NOMO-1 treated with dmso at 0.1 percent for 144 hours (cell line): ENCODE results near the gene HLA-E.
A peak's percentile ranks its signal among the peaks of the same experiment; 100 is the strongest.
"Not testable (repeated sequence)": the region's sequence is repeated elsewhere in the genome, so short reads cannot be mapped to it uniquely, and the experiment has no call there.

ENCODE experiments used
- DNase-seq: peaks from one replicate; lab custom pipeline; 2025; ENCODE audit not compliant: unreplicated experiment; lab: John Stamatoyannopoulos, UW

Gene HLA-E

DNA sequence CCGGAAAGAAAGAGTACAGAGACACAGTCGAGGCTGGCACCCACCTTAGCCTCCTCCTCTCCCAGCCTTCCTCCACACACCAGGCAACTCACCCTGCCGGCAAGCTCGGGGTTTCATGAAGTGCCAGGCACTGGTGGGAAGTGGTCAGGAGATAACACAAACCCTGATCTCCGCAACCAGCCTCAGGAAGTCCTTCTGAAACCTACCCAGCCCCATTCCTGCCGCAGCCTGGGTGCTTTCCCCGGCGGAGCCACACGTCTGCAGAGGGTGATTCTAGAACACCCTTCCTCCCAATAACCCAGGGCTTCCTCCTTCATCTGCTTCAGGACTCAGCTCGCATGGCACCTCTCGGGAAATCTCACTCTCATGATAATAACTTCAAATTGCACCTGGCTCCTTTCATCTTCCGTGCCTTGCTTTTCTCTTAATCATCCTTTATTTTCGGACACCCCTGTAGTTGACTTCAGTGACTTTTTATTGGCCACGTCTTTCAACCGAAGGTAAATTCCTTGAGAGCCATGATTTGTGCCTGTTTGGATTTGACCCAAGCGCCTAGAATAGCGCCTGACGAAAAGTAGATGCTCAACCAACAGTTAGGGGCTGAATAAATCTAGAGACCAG is 8.7 kb upstream of the HLA-E start:
- DNase-seq, result no peak

DNA sequence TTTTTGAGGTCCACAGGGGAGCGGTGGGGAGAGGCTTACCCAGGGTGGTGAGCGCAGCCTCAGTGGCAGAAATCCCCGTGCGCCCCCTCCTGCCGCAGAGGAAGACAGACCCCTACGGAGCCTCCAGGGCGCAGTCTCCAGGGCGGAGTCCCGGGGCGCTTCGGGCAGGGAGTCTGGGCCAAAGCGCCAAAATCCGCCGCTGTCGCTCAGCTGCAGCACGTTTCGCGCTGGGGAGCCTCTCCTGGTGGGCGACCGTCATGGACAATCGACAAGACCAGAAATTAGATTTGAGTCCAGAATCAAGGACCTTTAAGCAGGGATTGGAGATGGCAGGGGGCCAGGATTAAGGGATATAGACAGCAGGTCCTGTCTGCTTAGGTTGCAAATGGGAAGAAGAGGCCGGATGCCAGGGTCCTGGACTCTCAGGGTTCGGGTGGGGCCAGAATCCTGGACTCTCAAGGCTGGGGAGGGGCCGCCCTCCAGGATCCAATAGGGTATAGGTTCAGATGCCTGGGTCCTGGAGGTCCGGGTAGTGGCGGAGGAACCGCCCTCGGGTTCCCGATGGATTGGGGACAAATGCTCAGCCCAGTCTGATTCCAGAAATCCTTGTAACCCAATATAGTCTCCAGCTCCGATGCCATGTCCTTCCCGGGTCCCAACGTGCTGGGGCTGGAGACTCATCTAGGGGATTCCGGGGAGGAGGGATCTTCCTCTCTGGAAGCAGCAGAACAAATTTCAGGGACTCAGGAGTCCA is 7.9 kb upstream of the HLA-E start:
- no peak for DNase-seq

DNA sequence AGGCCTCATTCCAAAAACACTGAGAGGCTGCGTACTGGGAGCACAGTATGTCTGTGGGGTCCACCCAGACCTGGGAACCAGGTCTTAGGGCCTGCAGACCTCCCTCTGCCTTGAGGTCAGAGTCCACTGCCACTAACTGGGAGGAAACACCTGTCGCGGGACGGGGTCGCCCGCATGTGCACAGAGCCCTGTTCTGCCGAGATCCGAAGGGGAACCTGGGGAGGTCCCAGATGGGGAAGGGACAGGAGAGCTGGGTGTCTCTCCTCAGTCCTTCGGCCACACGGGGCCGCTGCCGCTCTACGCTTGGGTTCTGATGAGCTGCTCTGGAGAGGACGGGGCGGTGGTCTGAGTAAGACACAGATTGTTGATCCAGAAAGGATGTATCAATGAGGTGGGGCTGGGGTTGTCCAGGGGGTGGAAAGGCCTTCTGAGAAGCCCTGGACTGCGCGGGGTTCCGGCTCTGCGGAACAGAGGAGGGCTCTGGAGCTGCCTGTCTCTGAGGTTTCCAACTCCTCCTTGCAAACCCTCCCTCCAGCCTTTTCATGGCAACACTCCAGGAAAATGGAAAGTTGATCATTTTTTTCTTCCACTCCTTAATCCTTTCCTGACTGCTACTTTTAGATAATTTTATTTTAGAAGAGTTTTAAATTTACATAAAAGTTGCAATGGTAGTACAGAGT is 7.2 kb upstream of the HLA-E start:
- DNase-seq, result peak; percentile 60

DNA sequence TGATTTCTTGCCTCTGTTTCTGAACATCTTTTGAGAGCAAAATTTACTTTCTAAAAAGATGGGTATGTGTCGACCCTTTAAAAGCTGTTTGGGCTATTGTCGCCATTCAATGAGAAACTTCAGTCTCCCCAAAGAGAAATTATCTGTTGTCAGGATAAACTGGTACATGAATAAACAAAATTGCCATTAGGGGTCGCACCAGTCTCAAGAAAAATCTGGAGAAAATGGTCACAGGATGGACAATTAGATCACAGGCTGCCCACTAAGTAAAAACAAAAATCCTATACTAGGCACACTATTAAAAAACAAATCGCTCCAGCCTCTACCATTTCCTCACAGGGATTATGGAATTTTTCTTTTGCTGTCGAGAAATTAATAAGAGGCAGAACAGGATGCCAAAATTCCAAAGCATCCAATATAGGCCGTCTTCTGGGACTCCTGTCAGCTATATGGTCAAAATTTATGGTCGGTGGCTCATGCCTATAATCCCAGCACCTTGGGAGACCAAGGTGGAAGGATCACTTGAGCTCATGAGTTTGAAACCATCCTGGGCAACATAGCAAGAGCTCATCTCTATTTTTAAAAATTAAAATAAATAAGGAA is 5.5 kb upstream of the HLA-E start:
- peak; percentile 49 for DNase-seq

DNA sequence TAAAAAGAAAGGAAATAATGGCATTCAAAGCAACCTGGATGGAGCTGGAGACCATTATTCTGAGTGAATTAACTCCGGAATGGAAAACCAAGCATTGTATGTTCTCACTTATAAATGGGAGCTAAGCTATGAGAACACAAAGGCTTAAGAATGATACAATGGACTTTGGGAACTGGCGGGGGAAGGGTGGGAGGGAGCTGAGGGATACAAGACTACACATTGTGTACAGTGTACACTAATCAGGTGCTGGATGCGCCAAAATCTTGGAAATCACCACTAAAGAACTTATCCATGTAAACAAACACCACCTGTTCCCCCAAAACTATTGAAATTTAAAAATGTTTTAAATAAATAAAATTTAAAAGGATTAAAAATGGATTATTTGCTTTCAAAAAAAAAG is 4.1 kb upstream of the HLA-E start:
- DNase-seq, result no peak

DNA sequence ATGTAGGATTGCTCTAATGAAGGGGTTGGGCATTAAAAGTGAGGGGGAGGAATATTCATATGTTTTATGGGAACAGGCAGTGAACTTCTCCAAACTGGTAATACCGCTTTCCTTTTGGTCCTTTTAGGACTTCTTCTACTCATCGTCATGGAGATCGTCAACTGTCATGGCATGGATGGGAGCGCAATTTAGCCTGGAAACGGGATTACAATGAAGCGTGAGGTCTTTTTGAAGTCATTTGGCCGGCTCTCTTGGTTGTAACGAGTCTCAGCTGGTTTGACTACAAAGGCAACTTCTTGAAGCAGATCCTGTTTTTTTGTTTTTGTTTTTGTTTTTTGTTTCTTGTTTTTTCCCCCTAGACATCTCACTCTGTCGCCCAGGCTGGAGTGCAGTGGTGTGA is 1.4 kb upstream of the HLA-E start:
- DNase-seq, result no peak

DNA sequence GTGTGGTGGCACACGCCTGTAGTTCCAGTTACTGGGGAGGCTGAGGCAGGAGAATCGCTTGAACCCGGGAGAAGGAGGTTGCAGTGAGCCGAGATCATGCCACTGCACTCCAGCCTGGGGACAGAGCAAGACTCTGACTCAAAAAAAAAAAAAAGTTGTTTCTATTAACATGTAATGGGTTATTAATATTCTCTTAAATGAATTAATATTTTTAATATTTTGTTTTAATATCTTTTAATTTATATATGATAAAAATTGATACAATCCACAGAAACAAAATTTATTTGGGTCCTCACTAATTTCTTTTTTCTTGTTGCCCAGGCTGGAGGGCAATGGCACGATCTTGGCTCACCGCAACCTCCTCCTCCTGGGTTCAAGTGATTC is 620 bp upstream of the HLA-E start:
- not testable (repeated sequence) for DNase-seq

DNA sequence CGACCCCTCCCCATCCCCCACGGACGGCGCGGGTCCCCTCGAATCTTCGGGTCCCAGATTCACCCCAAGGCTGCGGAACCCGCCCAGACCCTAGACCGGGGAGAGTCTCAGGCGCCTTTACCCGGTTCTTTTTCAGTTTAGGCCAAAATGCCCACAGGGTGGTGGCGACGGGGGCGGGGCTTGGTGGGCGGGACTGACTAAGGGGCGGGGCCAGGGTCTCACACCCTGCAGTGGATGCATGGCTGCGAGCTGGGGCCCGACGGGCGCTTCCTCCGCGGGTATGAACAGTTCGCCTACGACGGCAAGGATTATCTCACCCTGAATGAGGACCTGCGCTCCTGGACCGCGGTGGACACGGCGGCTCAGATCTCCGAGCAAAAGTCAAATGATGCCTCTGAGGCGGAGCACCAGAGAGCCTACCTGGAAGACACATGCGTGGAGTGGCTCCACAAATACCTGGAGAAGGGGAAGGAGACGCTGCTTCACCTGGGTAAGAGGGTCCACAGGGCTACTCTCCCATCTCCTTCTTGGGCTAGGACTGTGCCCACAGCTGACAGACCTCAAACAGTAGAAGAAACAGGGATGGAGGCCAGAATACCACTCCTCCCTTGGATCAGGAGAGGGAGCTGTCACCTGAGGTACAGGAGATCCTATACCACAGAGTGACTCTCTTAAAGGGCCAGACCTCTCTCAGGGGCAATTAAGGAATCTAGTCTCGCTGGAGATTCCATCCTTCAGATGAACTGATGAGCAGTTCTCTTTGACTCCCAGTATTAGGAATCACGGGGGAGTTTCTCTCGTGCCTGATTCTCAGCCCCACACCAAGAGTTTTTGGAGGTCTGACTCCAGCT is 942 bp downstream of the HLA-E start:
- peak; percentile 18 for DNase-seq

DNA sequence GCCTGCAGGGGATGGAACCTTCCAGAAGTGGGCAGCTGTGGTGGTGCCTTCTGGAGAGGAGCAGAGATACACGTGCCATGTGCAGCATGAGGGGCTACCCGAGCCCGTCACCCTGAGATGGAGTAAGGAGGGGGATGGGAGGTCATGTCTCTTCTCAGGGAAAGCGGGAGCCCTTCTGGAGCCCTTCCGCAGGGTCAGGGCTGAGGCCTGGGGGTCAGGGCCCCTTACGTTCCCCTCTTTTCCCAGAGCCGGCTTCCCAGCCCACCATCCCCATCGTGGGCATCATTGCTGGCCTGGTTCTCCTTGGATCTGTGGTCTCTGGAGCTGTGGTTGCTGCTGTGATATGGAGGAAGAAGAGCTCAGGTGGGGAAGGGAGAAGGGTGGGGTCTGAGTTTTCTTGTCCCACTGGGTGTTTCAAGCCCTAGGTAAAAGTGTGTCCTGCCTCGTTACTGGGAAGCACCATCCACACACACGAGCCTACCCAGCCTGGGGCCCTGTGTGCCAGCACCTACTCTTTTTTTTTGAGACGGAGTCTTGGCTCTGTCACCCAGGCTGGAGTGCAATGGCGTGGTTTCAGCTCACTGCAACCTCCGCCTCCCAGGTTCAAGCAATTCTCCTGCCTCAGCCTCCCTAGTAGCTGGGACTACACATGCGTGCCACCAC is 2.1 kb downstream of the HLA-E start:
- not testable (repeated sequence) for DNase-seq

DNA sequence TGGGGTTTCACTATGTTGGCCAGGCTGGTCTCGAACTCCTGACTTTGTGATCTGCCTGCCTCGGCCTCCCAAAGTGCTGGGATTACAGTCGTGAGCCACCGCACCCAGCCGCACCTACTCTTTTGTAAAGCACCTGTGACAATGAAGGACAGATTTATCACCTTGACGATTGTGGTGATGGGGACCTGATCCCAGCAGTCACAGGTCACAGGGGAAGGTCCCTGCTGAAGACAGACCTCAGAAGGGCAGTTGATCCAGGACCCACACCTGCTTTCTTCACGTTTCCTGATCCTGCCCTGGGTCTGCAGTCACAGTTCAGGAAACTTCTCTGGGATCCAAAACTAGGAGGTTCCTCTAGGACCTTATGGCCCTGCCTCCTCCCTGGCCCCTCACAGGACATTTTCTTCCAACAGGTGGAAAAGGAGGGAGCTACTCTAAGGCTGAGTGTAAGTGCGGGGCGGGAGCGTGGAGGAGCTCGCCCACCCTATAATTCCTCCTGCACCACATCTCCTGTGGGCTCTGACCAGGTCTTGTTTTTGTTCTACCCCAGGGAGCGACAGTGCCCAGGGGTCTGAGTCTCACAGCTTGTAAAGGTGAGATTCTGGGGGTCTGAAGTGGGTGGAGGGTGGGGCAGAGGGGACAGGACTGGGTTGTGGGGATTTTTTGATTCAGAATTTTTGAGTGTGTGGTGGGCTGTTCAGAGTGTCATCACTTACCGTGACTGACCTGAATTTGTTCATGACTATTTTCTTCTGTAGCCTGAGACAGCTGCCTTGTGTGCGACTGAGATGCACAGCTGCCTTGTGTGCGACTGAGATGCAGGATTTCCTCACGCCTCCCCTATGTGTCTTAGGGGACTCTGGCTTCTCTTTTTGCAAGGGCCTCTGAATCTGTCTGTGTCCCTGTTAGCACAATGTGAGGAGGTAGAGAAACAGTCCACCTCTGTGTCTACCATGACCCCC is 3.0 kb downstream of the HLA-E start:
- DNase-seq, result no peak

DNA sequence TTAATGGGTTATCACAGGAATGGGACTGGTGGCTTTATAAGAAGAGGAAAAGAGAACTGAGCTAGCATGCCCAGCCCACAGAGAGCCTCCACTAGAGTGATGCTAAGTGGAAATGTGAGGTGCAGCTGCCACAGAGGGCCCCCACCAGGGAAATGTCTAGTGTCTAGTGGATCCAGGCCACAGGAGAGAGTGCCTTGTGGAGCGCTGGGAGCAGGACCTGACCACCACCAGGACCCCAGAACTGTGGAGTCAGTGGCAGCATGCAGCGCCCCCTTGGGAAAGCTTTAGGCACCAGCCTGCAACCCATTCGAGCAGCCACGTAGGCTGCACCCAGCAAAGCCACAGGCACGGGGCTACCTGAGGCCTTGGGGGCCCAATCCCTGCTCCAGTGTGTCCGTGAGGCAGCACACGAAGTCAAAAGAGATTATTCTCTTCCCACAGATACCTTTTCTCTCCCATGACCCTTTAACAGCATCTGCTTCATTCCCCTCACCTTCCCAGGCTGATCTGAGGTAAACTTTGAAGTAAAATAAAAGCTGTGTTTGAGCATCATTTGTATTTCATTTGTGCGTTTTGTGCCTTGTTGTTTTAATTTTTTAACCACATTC is 4.4 kb downstream of the HLA-E start:
- DNase-seq, result no peak

DNA sequence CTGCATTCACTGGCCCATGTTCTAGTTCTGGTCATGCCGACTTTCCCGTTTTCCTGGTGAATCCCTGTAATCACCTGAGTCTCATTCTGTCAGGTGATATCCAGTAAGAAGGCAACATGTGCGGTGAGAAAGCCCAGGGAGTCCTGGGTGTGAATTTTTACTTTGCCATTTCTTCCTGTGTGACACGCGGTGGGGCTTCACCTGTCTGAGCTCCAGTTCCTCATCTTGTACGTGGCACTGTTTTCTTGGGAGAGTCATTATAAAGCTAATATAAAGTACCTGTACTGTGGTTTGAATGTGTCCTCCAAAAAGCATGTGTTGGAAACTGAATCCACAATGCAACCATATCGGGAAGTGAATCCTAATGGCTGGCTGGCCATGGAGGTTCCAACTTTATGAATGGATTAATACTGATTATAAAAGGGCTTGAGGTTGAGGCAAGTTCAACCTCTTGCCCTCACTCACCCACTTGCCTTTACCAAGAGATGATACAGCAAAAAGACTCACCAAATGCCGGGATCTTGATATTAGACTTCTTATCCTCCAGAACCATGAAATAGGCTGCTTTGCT is 5.1 kb downstream of the HLA-E start:
- no peak for DNase-seq

DNA sequence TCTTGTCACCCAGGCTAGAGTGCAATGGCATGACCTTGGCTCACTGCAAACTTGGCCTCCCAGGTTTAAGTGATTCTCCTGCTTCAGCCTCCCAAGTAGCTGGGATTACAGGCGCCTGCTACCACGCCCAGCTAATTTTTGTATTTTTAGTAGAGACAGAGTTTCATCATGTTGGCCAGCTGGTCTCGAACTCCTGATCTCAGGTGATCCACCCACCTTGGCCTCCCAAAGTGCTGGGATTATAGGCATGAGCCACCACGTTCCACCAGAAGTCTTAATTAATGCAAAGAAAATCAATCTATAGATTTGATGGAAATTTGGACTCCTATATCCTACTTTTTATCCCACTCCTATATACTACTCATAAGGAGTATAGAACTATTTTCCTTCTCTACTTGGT is 5.8 kb downstream of the HLA-E start:
- not testable (repeated sequence) for DNase-seq

DNA sequence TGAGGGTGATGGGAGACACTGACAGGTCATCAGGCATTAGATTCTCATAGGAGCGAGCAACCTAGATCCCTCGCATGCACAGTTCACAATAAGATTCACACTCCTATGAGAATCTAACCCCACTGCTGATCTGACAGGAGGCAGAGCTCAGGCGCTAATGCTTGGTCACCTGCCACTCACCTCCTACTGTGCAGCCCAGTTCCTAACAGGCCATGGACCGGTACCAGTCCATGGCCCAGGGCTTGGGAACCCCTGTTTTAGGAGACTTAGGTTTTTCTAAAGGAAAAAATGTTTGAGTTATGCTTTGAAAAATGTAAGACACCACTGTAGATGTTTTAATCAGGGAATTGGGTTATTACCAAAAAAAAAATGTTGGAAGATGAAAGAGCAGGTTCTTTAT is 6.7 kb downstream of the HLA-E start:
- no peak for DNase-seq

DNA sequence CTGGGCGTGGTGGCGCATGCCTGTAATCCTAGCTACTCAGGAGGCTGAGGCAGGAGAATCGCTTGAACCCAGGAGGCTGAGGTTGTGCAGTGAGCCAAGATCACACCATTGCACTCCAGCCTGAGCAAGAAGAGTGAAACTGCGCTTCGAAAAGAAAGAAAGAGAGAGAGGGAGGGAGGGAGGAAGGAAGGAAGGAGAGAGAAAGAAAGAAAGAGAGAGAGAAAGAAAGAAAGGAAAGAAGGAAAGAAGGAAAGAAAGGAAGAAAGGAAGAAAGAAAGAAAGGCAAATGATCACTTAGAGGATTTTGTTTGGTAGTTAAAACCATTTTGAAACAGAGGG is 7.9 kb downstream of the HLA-E start:
- DNase-seq, result not testable (repeated sequence)

DNA sequence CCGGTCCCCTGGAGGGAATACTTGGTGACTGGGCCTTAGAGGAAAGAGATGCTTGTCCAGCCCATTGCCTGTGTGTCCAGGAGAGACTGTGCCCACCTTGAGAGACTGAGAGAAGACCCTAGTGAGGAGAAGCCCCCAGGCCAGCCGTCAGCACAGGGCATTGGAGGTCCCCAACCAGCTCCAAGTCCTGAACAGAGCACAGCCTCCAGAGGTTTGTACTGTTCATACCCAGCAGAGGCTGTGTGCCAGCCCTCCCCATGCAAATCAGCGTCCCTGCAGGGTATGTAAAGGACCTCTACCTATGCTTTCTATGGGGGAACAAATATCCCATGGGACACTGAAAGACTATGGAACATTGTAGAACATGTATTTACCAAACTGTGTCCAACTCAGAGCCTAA is 8.4 kb downstream of the HLA-E start:
- no peak for DNase-seq

DNA sequence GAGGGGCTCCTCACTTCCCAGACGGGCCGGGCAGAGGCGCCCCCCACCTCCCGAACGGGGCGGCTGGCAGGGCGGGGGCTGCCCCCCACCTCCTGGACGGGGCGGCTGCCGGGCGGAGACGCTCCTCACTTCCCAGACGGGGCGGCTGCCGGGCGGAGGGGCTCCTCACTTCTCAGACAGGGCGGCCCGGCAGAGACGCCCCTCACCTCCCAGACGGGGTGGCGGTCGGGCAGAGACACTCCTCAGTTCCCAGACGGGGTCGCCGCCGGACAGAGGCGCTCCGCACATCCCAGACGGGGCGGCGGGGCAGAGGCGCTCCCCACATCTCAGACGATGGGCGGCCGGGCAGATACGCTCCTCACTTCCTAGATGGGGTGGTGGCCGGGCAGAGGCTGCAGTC is 9.4 kb downstream of the HLA-E start:
- not testable (repeated sequence) for DNase-seq

DNA sequence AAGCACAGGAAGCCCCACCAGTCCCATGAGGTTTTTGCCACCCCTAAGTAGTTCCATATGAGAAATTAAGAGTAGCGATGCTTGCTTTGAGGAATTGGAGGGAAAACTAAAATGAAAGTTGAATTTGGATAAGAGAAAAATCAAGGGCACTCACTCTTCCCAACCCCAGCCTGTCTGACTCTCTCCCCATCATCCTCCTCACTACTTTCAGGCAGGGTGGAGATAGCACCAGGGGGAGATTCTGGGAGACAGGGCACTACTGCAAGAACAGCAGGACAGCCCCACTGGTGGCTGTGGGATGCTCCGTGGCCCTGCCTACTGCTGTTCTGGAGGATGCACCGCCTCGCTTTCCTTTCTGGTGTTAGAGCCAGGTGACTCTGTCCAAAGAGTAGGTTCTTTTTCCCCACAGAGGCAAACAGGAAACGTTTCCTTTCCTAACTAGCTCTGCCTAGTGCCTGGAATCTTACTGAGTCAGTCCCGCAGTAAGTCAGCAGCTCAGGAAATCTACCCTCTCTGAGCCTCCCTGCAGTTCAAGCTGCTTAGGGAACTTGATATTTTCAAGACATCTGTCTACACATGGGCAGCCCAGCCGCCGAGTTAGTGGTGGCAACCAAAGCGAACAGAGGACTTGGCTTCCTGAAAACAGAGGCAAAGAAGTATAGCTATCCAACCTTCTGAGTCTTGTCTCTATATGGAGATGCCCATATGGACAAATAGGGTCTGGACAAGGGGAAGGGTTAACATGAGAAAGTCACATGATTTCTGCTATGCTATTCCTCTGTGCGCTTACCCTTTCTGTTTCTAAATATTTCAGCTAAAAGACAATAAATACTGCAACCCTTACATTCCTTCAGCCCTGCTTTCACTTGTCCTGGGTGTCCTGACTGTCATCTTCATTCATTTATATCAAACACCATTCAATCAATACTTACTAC is 11.4 kb downstream of the HLA-E start:
- no peak for DNase-seq
